CD4-positive, alpha-beta T cell treated with Interleukin-4 for 1 hour (primary cell): ENCODE results near the gene RBM47.

Source experiments
- DNase-seq, 2 donors: peaks; one replicate each; pipeline ENCODE4 v3.0.0-alpha.2; 2020 to 2022

RBM47 gene

GRCh38 chr4:40622913-40623312 is 6.8 kb downstream of the RBM47 start:
- no peak for DNase-seq

DNA sequence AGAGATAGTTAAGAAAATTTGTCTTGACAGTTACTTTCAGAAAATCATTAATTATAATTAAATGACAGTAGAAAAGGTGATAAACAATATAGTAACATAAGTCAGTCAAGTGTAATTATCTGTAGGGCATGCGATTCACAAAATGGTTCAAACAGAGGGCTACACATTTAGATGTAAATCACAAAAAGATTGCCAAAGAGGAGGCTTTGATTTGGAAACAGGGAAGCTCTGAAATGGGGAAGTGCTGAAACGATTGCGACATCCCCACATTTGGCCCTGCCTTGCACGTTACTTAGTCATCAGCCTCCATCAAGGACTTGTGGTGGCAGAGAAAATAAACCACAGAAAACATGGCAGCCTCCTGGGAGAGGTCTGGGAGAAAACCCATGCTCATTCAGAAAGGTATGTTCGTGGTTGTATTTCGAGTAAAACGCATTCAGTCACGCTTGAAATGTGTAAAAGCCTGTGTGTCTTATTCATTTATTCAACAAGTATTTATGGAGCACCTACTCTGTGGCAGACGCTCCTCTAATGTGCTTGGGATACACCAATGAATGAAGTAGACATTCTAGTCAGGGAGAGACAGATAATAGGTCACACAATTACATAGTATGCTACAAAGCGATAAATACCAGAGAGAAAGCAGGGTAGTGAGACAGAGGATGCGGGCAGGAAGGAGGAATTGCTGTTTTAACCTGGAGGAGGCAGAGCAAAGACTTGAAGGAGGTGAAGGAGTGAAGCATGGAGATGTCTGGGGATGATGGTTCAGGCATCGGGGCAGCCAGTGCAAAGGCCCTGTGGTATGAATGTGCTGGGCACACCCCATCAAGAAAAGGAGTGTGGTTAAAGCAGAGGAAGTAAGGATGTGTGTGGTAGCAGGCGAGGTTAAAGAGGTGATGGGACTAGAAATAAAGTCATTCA is 7.8 kb downstream of the RBM47 start:
- peak; percentile 45 to 84 for DNase-seq

GRCh38 chr4:40621229-40621591 is 8.5 kb downstream of the RBM47 start:
- DNase-seq = no peak

- no peak for DNase-seq
These were observed 10.1 kb downstream of the RBM47 start for GRCh38 chr4:40619600-40619999.

DNA sequence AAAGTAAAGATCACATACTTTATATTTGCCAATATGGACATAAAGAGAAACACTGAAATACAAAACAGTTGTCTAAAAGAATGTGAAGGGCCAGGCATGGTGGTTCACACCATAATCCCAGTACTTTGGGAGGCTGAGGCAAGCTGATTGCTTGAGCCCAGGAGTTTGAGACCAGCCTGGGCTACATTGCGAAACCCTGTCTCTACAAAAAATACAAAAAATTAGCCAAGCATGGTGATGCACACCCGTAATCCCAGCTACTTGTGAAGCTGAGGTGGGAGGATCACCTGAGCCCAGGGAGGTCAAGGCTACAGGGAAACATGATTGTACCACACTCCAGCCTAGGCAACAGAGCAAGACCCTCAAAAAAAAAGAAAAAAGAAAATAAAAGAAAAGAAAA is 11.8 kb downstream of the RBM47 start:
- no peak for DNase-seq

GRCh38 chr4:40614031-40614430 is 15.6 kb downstream of the RBM47 start:
- DNase-seq = no peak

DNA sequence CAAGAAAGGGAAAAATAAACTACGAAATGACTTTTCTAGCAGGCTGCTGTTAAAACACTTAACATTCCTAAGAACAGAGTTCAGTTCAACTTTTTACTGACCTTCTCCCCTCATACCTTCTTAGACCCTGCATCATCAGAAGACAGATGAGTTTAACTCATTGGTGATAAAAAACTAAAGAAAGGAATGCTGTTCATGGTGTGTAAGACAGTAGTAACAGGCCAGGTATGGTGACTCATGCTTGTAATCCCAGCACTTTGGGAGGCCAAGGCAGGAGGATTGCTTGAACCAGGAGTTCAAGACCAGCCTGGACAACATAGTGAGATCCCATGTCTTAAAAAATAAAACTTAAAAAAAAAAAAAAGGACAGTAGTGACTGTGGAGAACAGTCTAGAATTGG is 16.2 kb downstream of the RBM47 start:
- DNase-seq = no peak

GRCh38 chr4:40612831-40613230 is 16.8 kb downstream of the RBM47 start:
- no peak for DNase-seq

DNA sequence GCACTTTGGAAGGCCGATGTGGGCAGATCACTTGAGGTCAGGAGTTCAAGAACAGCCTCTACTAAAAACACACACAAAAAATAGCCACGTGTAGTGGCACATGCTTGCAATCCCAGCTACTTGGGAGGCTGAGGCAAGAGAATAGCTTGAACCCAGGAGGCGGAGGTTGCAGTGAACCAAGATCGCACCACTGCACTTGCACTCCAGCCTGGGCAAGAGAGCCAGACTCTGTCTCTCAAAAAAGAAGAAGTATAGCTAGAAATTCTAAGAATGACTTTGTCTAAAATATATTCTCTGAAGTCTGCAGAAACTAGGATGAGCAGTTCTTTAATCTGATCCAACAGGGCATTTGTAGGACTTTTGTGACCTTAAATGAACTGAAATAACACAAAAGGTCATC is 17.4 kb downstream of the RBM47 start:
- no peak for DNase-seq

DNA sequence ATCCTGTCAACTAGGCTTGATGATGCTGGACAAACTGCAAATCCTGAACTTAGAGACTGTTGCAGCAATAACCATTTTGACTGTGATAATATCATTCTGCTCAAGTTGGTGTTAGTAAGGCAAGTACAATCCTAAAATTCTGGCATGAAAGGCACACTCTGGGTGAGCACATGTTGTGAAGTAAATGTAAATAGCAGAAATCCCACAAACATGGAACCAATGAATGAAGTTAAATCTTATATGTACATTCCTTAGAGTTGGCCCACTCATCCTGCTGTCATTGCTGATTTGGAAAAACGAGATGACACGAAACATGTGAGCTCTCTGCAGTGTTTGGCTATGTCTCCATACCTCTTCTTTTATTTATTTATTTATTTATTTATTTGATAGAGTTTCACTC is 21.0 kb downstream of the RBM47 start:
- no peak for DNase-seq

GRCh38 chr4:40607221-40607620 is 22.4 kb downstream of the RBM47 start:
- no peak for DNase-seq

GRCh38 chr4:40606239-40606767 is 23.4 kb downstream of the RBM47 start:
- DNase-seq = no peak

DNA sequence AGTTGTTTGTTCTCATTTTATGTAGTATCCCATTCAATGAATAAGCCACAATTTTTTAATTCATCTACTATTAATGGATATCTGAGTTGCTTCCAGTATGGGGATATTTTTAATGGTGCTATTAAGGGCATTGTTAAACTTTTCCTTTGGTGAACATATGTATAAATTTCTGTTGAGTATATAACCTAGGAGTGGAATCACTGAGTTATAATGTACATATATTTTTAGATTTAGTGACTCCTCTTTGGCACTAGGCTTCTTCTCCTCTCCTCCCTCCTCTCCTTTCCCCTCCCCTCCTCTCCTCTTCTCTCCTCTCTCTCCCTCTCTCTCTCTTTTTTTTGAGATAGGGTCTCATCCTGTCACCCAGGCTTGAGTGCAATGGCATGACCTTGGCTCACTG is 26.4 kb downstream of the RBM47 start:
- DNase-seq = no peak

GRCh38 chr4:40601641-40602040 is 28.0 kb downstream of the RBM47 start:
- peak in 1 of 2 donors; percentile 37 for DNase-seq

DNA sequence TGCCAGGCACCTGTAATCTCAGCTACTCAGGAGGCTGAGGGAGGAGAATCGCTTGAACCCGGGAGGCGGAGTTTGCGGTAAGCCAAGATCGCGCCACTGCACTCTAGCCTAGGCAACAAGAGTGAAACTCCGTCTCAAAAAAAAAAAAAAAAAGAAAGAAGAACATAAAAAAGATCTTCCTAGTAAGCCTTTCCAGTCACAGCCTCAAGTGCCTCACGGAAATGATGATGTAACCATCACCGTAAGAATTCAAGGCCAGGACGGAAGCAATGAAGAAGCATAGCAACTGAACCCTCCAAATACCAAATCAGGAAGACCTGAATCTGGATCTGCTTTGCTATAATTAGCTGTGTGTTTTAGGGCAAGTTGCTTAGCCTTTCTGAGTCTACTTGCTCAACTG is 28.8 kb downstream of the RBM47 start:
- peak; percentile 9 to 63 for DNase-seq

DNA sequence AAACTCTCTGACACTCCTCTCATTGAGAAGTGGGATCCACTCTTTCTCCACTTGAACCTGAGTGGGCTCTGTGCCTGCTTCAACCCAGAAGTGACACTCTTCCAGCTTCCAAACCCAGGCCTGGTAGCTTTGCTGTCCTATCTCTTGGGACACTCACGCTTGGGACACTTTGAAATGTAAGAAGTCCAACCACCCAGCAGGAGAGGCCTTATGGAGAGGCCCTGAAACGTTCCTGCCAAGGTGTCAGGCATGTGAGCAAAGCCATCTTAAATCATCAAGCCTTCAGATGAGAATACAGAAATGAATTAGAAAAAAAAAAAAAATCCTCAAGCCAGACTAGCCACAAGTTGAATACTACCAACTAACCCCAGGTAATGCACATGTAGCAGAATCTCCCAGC is 30.2 kb downstream of the RBM47 start:
- no peak for DNase-seq

GRCh38 chr4:40596522-40596921 is 33.1 kb downstream of the RBM47 start:
- no peak for DNase-seq

GRCh38 chr4:40595981-40596380 is 33.7 kb downstream of the RBM47 start:
- DNase-seq = no peak

- DNase-seq = no peak
These were observed 35.1 kb downstream of the RBM47 start for GRCh38 chr4:40594261-40595178.

GRCh38 chr4:40592034-40592433 is 37.6 kb downstream of the RBM47 start:
- DNase-seq = no peak

GRCh38 chr4:40587826-40588225 is 41.8 kb downstream of the RBM47 start:
- DNase-seq = peak in 1 of 2 donors; percentile 59

- no peak for DNase-seq
These were observed 42.3 kb downstream of the RBM47 start for GRCh38 chr4:40587351-40587750.

DNA sequence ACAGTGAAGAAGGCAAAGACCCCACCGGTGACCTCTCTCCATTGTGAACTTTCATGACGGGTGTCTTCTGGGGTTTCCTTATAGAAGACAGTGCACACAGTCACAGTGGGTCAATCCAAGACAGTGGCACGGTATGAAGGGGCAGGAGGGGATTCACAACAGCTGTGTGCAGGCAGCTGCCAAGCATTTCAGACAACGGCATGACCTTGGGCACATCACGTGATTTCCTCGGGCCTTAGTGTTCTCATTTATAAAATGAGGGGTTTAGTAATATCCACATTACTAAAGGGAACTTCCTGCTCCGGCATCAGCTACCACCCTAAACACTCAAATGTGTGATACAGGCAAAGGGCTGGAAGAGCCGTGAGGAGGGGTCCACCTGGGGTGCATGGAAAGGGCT is 42.9 kb downstream of the RBM47 start:
- peak in 1 of 2 donors; percentile 49 for DNase-seq

- no peak for DNase-seq
These were observed 43.6 kb downstream of the RBM47 start for GRCh38 chr4:40586034-40586433.
